ENCODE measurements around the gene MAP2. TPM values are rescaled to one million over a fixed set of nuclear protein-coding genes. Genes with fewer than 3 reads are reported as not detected.

Gene MAP2
- total and polyA plus RNA-seq, 2 of the 8 experiments (the other 6 are each of a cell fraction or from before 2014, with no cell fraction given), result 5.9 to 9.4 TPM

DNA sequence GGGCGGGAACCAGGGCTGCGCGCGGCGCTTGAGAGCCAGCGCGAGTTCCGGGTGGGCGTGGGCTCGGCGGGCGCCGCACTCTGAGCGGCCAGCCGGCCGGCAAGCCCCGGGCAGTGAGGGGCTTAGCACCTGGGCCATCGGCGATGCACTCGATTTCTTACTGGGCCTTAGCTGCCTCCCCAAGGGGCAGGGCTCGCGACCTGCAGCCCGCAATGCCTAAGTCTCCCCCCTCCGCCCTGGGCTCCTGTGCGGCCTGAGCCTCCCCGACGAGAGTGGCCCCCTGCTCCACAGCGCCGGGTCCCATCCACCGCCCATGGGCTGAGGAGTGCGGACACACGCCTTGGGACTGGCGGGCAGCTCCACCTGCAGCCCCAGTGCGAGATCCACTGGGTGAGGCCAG, 36.5 kb upstream of the MAP2 start (continued):
- TF ChIP-seq, protein P1, sequence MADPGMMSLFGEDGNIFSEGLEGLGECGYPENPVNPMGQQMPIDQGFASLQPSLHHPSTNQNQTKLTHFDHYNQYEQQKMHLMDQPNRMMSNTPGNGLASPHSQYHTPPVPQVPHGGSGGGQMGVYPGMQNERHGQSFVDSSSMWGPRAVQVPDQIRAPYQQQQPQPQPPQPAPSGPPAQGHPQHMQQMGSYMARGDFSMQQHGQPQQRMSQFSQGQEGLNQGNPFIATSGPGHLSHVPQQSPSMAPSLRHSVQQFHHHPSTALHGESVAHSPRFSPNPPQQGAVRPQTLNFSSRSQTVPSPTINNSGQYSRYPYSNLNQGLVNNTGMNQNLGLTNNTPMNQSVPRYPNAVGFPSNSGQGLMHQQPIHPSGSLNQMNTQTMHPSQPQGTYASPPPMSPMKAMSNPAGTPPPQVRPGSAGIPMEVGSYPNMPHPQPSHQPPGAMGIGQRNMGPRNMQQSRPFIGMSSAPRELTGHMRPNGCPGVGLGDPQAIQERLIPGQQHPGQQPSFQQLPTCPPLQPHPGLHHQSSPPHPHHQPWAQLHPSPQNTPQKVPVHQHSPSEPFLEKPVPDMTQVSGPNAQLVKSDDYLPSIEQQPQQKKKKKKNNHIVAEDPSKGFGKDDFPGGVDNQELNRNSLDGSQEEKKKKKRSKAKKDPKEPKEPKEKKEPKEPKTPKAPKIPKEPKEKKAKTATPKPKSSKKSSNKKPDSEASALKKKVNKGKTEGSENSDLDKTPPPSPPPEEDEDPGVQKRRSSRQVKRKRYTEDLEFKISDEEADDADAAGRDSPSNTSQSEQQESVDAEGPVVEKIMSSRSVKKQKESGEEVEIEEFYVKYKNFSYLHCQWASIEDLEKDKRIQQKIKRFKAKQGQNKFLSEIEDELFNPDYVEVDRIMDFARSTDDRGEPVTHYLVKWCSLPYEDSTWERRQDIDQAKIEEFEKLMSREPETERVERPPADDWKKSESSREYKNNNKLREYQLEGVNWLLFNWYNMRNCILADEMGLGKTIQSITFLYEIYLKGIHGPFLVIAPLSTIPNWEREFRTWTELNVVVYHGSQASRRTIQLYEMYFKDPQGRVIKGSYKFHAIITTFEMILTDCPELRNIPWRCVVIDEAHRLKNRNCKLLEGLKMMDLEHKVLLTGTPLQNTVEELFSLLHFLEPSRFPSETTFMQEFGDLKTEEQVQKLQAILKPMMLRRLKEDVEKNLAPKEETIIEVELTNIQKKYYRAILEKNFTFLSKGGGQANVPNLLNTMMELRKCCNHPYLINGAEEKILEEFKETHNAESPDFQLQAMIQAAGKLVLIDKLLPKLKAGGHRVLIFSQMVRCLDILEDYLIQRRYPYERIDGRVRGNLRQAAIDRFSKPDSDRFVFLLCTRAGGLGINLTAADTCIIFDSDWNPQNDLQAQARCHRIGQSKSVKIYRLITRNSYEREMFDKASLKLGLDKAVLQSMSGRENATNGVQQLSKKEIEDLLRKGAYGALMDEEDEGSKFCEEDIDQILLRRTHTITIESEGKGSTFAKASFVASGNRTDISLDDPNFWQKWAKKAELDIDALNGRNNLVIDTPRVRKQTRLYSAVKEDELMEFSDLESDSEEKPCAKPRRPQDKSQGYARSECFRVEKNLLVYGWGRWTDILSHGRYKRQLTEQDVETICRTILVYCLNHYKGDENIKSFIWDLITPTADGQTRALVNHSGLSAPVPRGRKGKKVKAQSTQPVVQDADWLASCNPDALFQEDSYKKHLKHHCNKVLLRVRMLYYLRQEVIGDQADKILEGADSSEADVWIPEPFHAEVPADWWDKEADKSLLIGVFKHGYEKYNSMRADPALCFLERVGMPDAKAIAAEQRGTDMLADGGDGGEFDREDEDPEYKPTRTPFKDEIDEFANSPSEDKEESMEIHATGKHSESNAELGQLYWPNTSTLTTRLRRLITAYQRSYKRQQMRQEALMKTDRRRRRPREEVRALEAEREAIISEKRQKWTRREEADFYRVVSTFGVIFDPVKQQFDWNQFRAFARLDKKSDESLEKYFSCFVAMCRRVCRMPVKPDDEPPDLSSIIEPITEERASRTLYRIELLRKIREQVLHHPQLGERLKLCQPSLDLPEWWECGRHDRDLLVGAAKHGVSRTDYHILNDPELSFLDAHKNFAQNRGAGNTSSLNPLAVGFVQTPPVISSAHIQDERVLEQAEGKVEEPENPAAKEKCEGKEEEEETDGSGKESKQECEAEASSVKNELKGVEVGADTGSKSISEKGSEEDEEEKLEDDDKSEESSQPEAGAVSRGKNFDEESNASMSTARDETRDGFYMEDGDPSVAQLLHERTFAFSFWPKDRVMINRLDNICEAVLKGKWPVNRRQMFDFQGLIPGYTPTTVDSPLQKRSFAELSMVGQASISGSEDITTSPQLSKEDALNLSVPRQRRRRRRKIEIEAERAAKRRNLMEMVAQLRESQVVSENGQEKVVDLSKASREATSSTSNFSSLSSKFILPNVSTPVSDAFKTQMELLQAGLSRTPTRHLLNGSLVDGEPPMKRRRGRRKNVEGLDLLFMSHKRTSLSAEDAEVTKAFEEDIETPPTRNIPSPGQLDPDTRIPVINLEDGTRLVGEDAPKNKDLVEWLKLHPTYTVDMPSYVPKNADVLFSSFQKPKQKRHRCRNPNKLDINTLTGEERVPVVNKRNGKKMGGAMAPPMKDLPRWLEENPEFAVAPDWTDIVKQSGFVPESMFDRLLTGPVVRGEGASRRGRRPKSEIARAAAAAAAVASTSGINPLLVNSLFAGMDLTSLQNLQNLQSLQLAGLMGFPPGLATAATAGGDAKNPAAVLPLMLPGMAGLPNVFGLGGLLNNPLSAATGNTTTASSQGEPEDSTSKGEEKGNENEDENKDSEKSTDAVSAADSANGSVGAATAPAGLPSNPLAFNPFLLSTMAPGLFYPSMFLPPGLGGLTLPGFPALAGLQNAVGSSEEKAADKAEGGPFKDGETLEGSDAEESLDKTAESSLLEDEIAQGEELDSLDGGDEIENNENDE (IDR thresholded peaks at IDR 0.05; ENCODE audit: insufficient replicate concordance, low read length), result no peak
- no peak for TF ChIP-seq CTBP2 (IDR thresholded peaks at IDR 0.05; ENCODE audit: borderline replicate concordance, insufficient read depth, insufficient read length, low read length)
- TF ChIP-seq, protein P2, sequence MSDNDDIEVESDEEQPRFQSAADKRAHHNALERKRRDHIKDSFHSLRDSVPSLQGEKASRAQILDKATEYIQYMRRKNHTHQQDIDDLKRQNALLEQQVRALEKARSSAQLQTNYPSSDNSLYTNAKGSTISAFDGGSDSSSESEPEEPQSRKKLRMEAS (IDR thresholded peaks at IDR 0.05), result no peak
- TF ChIP-seq EZH2 (IDR thresholded peaks at IDR 0.05; ENCODE audit: low read depth, low read length, severe bottlenecking), result no peak
- TF ChIP-seq RAD21 (IDR thresholded peaks at IDR 0.05 in 1 of 2, conservative IDR thresholded peaks at IDR 0.05 in 1 of 2; ENCODE audit: low read depth in 2 of 2, low read length in 2 of 2), result no peak
- no peak for TF ChIP-seq KDM4A (IDR thresholded peaks at IDR 0.05; ENCODE audit: low read depth, low read length, severe bottlenecking)
- no peak for TF ChIP-seq RNF2 (IDR thresholded peaks at IDR 0.05; ENCODE audit: borderline replicate concordance, low read depth, low read length, missing control alignments, poor library complexity, severe bottlenecking)
- TF ChIP-seq PHF8 (conservative IDR thresholded peaks at IDR 0.05; ENCODE audit: low read depth, low read length), result no peak
- no peak for TF ChIP-seq RXRA (IDR thresholded peaks at IDR 0.05; ENCODE audit: insufficient read depth, low read depth, low read length)
- TF ChIP-seq JUND (IDR thresholded peaks at IDR 0.05; ENCODE audit: low read length), result no peak

All from H1 (cell line).